Smooth muscle cell (in vitro differentiated cells): ENCODE measurements around the gene ALPK3. TPM values are rescaled to one million over a fixed set of nuclear protein-coding genes. Genes with fewer than 3 reads are reported as not detected.

Experiments used
- DNase-seq: peaks from one replicate; lab custom pipeline; 2025; ENCODE audit not compliant: unreplicated experiment; lab: John Stamatoyannopoulos, UW
- H2AFZ ChIP-seq: fragments of 200-600 bp; sonication (generic); 2 replicates; pipeline ENCODE4 v1.6.0; 2016; ENCODE audit warnings: antibody characterized with exemption, low read depth, mild to moderate bottlenecking
- H3F3A ChIP-seq: fragments of 200-600 bp; sonication (generic); 2 replicates; pipeline ENCODE4 v1.6.0; 2017; ENCODE audit warnings: antibody characterized with exemption, low read depth
- H3K27ac ChIP-seq: fragments of 200-600 bp; sonication (generic); 2 replicates; pipeline ENCODE4 v1.5.1; 2016; ENCODE audit warnings: low read depth, mild to moderate bottlenecking
- H3K27me3 ChIP-seq: fragments of 200-600 bp; sonication (generic); 2 replicates; pipeline ENCODE4 v1.6.1; 2016; ENCODE audit warnings: low read depth, mild to moderate bottlenecking
- H3K36me3 ChIP-seq: fragments of 200-600 bp; sonication (generic); 2 replicates; pipeline ENCODE4 v1.5.1; 2016; ENCODE audit warnings: low read depth
- H3K4me1 ChIP-seq: fragments of 200-600 bp; sonication (generic); 2 replicates; pipeline ENCODE4 v1.5.1; 2016; ENCODE audit warnings: low read depth
- H3K4me2 ChIP-seq: fragments of 200-600 bp; sonication (generic); 2 replicates; pipeline ENCODE4 v1.6.0; 2016; ENCODE audit warnings: mild to moderate bottlenecking
- H3K4me3 ChIP-seq: fragments of 200-600 bp; sonication (generic); 2 replicates; pipeline ENCODE4 v1.5.1; 2016; ENCODE audit warnings: mild to moderate bottlenecking
- H3K79me2 ChIP-seq: fragments of 200-600 bp; sonication (generic); 2 replicates; pipeline ENCODE4 v1.6.0; 2016; ENCODE audit warnings: low read depth, mild to moderate bottlenecking
- H3K9ac ChIP-seq: fragments of 200-600 bp; sonication (generic); 2 replicates; pipeline ENCODE4 v1.6.0; 2016; ENCODE audit warnings: low read depth
- H3K9me3 ChIP-seq: fragments of 200-600 bp; sonication (generic); replicated peaks from 2 replicates; pipeline ENCODE4 v1.5.1; 2016; ENCODE audit warnings: low read depth
- H4K20me1 ChIP-seq: fragments of 200-600 bp; sonication (generic); 2 replicates; pipeline ENCODE4 v1.6.0; 2016; ENCODE audit warnings: low read depth
- WGBS: methylation state at CpG from one replicate; pipeline ENCODE4 v1.1.7; 2016; ENCODE audit warnings: low lambda C conversion rate; 5-methylcytosine and 5-hydroxymethylcytosine counted together
- polyA plus RNA-seq: library from polyadenylated mRNA; unstranded; fragments of >200 nt; fragmentation: Nextera tagmentation; extraction: Ambion mirVana; gene quantifications from 2 replicates; pipeline ENCODE4 v1.2.1, GENCODE V29; 2016
- total RNA-seq: library from RNA; depleted of rRNA; stranded (reverse); fragments of >200 nt; gene quantifications from 2 replicates; pipeline ENCODE4 v1.2.3, GENCODE V29; 2014
- TF ChIP-seq, protein P1 (sequence below): fragments of 200-600 bp; sonication (generic); IDR thresholded peaks from 2 replicates; pipeline ENCODE4 v1.5.1; 2017; ENCODE audit warnings: borderline replicate concordance, mild to moderate bottlenecking, antibody characterized with exemption; ENCODE audit not compliant: insufficient read depth, poor library complexity, severe bottlenecking

The ALPK3 gene
- total and polyA plus RNA-seq, 2 experiments from 2014 or later = 3.5 to 18.8 TPM

DNA sequence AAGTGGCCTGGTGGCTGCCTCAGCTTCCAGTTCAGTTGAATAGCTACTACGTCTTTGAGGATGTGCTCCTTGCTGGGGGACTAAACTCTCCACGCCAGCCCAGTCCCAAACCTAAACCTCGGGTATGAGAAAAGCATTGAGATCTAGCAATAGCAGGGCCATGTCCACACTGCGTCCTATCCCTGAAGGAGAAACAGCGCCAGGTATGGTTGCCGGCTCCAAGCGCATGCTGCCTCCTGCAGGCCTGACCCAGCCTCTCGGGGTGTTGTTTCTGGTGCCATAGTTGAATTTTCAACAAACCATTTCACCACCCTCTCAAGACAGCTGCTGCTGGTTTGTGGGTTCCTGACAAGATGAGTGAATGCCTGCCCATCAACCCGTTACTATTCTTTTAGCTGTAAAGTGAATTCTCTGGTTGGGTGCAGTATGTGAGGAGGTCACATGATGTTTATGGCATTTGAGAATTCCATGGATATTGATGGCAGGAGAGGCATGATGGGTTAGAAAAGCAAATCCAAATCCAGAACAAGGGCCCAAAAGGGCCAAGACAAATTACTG, 54.4 kb downstream of the ALPK3 start:
- Histone ChIP-seq H3K4me3 (no peak overlapping the region), H3K4me1 (no peaks in the 10 kb centered on the region), H3K36me3 (no peaks in the 10 kb centered on the region), H3K27me3 (no peaks in the 10 kb centered on the region), H3F3A (no peaks in the 10 kb centered on the region), H3K27ac (no peak overlapping the region), H3K79me2 (no peaks in the 10 kb centered on the region), H3K4me2 (no peak overlapping the region), H3K9ac (no peak overlapping the region), H4K20me1 (no peaks in the 10 kb centered on the region), H2AFZ (no peak overlapping the region), H3K9me3 (no peaks in the 10 kb centered on the region)
- WGBS = 94% methylated on average over 9 of the region's 9 CpGs
- no peak for DNase-seq
- TF ChIP-seq, protein P1, sequence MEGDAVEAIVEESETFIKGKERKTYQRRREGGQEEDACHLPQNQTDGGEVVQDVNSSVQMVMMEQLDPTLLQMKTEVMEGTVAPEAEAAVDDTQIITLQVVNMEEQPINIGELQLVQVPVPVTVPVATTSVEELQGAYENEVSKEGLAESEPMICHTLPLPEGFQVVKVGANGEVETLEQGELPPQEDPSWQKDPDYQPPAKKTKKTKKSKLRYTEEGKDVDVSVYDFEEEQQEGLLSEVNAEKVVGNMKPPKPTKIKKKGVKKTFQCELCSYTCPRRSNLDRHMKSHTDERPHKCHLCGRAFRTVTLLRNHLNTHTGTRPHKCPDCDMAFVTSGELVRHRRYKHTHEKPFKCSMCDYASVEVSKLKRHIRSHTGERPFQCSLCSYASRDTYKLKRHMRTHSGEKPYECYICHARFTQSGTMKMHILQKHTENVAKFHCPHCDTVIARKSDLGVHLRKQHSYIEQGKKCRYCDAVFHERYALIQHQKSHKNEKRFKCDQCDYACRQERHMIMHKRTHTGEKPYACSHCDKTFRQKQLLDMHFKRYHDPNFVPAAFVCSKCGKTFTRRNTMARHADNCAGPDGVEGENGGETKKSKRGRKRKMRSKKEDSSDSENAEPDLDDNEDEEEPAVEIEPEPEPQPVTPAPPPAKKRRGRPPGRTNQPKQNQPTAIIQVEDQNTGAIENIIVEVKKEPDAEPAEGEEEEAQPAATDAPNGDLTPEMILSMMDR = no peak

- no peak overlapping the region for H3K4me3 ChIP-seq
- H3F3A ChIP-seq = no peaks in the 10 kb centered on the region
- no peaks in the 10 kb centered on the region for H3K9me3 ChIP-seq
- no peaks in the 10 kb centered on the region for H3K79me2 ChIP-seq
- DNase-seq = no peak
- no peak overlapping the region for H3K9ac ChIP-seq
- no peak overlapping the region for H3K27ac ChIP-seq
- no peaks in the 10 kb centered on the region for H3K36me3 ChIP-seq
- H3K4me1 ChIP-seq = no peaks in the 10 kb centered on the region
- H3K4me2 ChIP-seq = no peak overlapping the region
- H3K27me3 ChIP-seq = no peaks in the 10 kb centered on the region
- 93% methylated on average over 17 of the region's 17 CpGs for WGBS
- no peaks in the 10 kb centered on the region for H4K20me1 ChIP-seq
- TF ChIP-seq, protein P1 = no peak
- H2AFZ ChIP-seq = no peak overlapping the region
Observed at GRCh38 chr15:84872009-84872910, 55.1 kb downstream of the ALPK3 start.

DNA sequence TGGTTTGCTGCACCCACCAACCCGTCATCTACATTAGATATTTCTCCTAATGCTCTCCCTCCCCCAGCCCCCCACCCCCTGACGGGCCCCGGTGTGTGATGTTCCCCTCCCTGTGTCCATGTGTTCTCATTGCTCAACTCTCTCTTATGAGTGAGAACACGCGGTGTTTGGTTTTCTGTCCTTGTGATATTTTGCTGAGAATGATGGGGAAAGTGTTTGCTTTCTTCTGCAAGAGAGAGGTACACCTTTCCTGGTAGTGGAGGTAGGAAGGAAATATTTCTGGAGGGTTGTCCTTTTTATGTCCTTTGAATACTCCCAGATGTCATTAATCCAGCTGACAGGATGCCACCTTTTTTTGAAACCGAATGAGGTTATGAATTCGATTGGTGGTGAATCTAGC, 56.8 kb downstream of the ALPK3 start:
- DNase-seq = no peak
- no peaks in the 10 kb centered on the region for H3K36me3 ChIP-seq
- H3K27ac ChIP-seq = no peak overlapping the region
- H3K4me3 ChIP-seq = no peak overlapping the region
- no peaks in the 10 kb centered on the region for H4K20me1 ChIP-seq
- H3K79me2 ChIP-seq = no peaks in the 10 kb centered on the region
- H3K9ac ChIP-seq = no peak overlapping the region
- 86% methylated on average over 7 of the region's 7 CpGs for WGBS
- no peak overlapping the region for H2AFZ ChIP-seq
- H3K4me1 ChIP-seq = no peaks in the 10 kb centered on the region
- no peaks in the 10 kb centered on the region for H3K27me3 ChIP-seq
- H3K9me3 ChIP-seq = no peaks in the 10 kb centered on the region
- no peak overlapping the region for H3K4me2 ChIP-seq
- TF ChIP-seq, protein P1 = no peak
- no peaks in the 10 kb centered on the region for H3F3A ChIP-seq
